Stimulated activated CD8-positive, alpha-beta memory T cell treated with anti-CD3 and anti-CD28 coated beads, Interleukin-4, amount 100 ng/mL, for 48 hours (primary cell): Measurements from ENCODE around the gene C16orf89.
"Not testable (repeated sequence)": the region's sequence is repeated elsewhere in the genome, so short reads cannot be mapped to it uniquely, and the experiment has no call there.

ENCODE experiments used
- DNase-seq: peaks from one replicate; pipeline ENCODE4 v3.0.0-alpha.2; 2020

C16orf89 gene, protein sequence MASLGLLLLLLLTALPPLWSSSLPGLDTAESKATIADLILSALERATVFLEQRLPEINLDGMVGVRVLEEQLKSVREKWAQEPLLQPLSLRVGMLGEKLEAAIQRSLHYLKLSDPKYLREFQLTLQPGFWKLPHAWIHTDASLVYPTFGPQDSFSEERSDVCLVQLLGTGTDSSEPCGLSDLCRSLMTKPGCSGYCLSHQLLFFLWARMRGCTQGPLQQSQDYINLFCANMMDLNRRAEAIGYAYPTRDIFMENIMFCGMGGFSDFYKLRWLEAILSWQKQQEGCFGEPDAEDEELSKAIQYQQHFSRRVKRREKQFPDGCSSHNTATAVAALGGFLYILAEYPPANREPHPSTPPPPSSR

DNA sequence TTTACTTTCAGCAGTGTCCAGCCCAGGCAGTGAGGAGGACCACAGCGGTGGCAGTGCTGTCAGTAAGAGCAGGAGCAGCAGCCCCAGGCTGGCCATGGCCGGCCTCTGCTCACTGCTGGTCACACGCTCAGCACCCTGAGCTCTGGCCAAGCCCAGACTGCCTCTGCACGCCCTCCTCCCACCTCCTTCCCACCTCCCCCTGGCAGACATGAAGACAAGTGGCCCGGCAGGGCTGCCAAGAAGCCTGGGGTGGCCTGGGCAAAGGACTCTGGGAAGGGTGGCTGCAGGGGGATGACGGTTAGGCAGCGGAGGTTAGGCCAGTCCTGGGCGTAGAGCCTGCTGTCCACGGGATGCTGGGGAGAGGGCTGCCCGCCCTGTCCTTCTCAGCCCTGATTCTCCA is at the start of gene C16orf89:
Gene C16orf89, minus strand, starts transcription at position 144 of the 400 bp plus-strand sequence. Its CDS starts 48 bp downstream, at position 96.
- DNase-seq, result no peak

DNA sequence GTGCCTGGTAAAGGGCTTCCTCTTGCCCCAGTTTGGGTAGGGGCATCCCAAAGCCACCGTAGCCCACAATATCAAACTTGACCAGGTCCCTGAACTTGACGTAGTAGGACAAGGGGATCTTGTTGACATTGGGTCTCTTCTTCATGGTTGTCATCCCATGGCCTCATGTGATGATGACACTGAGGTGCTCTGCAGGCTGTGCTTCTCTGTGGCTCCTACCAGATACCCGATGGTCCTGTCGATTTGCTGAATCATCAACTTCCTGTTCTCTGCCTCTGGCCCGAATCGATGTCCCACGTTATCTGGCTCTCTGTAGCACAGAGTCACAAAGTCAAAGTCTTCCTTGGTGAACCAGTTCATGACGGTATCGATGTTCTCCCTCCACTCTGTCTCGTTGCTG is 45.2 kb upstream of the C16orf89 start:
- DNase-seq, result not testable (repeated sequence)

DNA sequence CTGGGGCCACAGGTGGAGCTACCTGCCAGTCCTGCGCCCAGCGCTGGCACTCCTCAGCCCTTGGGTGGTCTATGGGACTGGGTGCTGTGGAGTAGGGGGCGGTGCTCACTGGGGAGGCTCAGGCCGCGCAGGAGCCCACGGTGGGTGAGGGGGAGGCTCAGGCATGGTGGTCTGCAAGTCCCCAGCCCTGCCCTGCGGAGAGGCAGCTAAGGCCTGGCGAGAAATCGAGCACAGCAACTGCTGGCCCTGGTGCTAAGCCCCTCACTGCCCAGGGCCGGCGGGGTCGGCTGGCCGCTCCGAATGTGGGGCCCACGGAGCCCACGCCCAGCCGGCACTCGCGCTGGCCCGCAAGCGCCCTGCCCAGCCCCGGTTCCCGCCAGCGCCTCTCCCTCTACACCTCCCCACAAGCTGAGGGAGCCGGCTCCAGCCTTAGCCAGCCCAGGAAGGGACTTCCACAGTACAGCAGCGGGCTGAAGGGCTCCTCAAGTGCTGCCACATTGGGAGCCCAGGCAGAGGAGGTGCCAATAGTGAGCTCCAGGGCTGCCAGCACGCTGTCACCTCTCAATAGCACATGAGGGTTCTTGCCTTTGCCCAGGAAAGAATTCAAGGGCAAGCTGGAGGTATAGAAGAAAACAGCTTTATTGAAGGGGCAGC is 42.9 kb upstream of the C16orf89 start:
- no peak for DNase-seq

DNA sequence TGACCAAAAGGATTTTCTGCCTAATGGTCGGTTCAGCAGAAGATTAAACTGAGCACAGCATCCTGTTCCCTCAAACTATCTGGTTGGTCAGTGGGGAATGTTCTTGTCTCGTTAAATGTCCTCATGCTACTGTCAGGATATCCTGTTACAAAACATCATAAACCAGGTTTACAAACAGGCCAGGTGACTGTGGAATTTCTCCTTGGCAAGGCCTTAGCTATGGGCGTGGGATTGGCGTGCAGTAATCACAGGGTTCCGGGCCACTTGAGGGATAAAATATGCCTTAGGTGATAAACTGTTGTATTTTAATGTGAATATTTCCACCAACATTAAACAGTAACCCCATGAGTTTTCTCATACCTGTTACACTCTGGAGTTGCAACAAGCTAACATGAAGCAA is 39.3 kb upstream of the C16orf89 start:
- DNase-seq, result not testable (repeated sequence)

DNA sequence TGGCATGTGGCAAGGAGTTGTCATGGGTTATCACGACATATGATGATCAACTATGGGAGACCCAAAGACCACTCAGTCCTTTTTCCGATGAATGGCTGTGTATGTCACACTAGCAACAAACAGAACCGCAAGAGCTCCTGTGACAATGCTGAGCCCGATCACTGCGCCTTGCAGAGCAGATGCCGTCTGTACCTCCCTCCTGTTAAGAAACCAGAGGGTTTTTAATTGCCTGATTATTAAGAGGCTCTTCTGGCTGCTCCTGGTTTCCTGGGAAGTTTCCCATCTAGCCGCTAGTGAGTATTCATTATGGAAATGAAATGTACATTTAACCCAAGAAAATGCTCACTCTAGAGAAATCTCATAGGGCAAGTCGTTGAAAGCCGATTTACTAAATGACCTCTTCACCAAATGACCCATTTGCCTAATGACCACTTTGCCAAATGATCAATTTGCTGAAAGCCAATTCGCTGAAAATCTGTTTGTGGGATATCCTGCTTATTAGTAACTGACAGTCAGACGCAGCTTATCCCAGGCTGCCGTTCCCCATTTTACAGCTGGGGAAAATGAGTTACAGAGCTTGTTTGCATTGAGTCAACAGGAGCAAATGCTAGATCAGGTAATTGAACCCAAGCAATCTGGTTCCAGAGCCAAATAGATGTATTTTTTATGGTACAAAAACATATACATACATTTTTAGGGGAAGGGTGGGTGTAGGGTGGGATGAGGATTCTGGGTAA is 37.7 kb upstream of the C16orf89 start:
- DNase-seq, result not testable (repeated sequence)

DNA sequence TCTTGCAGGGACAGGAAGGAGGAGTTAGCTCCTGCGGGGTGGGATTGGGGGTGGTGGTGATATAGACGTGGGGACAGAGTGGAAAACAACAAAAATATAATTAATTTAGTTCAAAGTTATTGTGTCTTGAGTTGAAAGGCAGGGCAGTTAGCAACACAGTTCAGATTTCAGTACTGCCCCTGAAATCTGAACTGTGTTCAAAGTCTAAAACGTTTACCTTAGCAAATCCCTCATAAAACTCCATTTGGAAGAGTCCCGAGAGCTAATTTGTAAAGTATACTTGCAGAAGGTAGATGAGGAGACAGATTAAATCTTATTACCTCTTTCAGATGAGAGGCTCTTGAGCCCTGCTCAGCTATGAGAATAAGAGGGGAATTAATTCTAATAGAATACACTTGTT is 33.4 kb upstream of the C16orf89 start:
- not testable (repeated sequence) for DNase-seq

DNA sequence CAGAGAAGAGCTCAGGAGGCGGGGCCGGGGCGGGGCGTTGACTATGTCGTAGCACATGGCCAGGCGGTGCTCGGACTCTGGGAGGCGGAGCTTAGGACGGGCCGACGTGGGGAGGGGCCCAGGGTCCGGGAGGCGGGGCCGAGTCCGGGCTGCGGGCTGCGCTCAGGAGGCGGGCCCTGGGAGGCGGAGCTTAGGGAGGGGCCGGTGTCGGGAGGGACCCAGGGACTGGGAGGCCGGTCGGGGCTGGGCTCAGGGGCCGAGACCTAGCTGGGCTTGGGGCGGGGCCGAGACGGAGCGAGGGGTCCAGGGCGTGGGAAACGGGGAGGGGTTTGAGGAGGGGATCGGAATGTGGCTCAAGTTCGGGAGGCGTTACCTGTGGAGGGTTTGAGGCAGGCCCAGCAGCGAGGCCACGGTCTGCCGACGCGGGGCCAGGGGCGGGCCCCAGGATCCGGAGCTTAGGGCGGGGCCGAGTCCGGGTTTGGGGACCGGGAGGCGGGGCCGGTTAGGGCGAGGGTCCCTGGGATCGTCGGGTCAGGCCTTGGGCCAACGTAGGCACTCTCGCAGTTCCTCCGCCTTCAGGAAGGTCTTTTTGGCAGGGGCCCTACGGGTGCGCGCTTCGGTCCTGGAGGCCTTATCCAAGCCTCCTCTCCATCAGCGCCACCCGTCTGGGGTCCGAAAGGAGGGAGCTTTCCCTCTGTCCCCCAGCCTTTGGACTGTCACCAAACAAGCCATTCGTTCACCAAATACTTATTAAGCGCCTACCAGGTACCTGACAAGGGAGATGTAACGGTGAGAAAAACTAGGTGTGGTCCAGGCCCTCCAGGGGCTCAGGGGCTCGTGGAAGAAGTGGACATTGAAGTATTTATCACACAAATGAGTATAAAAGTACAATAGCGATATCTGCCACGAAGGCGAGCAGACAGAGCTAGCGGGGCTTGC is 32.7 kb upstream of the C16orf89 start:
- peak; percentile 79 for DNase-seq

DNA sequence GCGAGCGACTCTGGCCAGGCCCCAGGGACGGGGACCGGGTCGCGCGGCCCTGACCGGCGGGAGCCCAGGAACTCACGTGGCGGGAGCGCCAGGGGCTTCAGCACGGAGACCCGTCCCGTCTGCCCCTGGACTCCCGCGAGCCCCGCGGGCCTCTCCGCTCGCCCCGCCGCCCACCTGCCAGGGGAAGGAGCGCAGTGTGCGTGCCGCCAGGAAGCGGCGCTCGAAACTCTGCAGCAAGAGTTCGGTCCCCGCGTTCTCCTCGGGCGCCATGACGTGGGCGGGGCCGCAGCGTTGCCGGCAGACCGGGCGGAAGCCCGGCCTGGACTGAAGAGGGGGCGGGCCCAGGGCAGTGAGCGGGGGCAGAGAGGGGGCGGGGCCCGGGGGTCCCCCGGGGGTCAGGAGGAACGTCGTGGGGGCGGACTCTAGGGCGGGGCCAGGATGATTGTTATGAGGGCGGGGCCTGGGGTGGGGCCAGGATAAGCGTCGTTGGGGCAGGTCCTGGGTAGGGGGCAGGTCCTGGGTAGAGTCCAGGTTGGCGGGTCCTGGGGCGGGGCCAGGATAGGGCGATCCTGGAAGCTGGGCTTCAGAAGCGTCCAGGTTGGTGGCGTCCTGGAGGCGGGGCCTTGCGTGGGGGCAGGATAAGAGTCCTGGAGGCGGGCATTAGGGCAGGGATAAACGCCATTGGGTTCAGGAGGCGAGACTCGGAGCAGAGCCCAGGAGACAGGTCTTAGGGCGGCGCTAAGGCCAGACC is 31.9 kb upstream of the C16orf89 start, which contains the start of gene EEF2KMT:
Gene EEF2KMT, minus strand, starts transcription at position 326 of the 751 bp plus-strand sequence. Its CDS starts 56 bp downstream, at position 270.
- peak; percentile 96 for DNase-seq

DNA sequence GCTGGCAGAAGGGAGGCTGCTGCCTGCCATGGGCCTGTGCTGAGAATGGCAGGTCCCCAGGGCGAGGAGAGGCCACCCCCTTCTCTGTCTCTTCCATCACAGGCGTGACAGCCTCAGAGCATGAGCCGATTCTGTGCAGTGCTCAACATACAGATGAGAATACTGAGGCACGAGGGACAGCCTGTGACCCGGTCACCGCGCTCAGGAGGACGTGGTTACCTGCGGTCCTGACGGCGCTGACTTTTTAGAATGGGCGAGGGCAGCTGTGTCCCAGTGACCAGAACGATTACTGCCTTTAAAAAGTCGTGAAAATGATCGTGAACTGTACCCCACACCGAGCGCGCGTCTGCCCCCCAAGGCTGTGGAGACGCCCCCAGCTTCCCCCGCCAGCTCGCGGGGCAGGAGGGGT is 31.3 kb upstream of the C16orf89 start:
- peak; percentile 53 for DNase-seq

DNA sequence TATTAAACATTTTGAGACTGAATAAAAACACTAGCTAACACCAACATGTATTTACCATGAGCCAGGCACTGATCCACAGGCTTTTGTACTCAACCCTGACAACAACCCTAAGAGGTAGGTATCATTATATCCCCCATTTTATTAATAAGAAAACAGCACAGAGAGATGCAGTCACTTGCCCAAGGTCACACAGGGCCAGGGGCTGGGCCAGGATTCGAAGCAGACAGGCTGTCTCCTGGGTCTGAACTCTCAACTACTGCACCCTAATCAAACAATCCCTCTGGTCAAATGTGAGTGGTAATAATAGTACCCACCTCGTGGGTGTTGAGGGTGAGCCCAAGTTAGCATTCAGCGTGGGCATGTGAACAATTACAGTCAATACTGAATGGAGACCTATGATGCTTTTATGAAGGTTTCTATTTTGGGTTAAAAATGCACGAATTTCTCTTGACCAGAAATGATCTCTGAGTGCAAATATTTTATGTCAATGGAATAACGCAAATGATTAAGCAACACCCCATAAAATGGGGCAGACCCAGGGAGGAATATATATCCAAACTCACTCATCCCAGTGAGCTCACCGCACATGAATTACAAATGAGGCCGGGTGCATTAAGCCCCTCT is 30.8 kb upstream of the C16orf89 start:
- not testable (repeated sequence) for DNase-seq

DNA sequence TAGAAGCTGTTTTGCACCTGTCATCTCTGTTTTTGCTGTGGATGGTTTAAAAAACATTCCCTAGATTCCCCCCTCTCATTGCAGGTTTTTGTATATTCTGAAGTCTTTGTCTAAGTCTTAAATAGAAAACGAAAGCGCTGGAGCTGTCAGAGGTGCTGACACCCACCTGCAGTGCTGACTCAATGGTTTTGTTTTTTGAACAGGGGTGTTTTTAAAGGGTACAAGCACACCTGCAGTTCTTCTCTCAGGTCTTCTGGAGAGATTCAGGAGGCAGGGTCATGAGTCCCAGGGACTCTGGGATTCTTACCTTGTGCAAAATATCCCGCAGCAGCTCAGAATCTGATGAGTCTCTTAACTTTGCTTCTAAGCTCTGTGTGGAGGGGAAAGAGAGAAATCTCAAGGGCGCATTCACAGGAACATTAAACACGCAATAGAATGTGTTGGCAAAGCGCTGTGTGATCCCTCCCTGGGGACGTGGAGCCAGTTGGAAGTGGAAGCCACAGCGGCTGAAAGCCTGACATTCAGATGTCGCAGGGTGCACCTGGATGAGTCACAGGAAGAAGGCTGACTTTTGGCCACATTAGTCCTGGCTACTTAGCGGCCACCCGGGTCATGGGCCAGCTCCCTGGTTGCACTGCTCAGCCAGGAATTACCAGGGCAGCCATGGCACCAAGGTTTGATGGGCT is 29.5 kb upstream of the C16orf89 start:
- DNase-seq, result not testable (repeated sequence)

DNA sequence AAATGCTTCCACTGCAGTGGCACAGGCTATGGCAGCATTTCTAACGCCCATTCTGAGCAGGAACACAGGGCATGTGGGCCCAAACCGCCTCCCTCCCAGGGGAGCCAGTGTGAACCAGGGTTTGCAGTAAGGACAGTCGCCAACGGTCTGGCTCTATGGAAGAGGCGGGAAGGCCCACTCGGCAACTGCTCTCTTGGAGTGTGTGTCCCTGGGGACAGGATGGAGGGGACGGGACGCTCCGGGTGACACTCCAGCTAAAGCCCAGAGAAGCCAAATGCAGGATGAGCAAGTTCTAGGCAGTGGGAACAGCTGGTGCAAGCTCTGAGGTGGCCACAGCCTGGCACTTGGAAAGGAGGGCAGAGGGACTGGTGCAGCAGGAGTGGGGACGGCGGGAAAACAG is 28.0 kb upstream of the C16orf89 start:
- DNase-seq, result not testable (repeated sequence)

DNA sequence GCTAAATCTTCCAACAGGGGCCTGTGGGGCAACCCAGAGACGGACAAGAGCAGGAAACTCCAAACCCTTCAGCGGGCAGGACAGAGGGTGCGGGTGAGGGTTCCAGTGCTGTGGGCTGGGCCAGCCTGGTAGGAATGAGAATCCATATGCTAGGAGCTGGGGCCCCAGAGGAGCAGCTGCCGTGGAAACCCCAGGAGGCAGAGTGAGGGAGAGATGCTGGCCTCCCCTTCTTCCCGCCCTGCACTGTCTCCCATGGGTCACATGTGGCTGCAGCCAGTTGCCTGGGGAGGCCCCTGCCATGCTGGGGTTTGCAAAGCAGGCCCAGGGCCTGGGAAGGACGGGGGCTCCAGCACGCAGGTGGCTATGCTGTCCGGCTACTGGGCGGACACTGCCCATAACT is 27.3 kb upstream of the C16orf89 start:
- DNase-seq, result not testable (repeated sequence)

DNA sequence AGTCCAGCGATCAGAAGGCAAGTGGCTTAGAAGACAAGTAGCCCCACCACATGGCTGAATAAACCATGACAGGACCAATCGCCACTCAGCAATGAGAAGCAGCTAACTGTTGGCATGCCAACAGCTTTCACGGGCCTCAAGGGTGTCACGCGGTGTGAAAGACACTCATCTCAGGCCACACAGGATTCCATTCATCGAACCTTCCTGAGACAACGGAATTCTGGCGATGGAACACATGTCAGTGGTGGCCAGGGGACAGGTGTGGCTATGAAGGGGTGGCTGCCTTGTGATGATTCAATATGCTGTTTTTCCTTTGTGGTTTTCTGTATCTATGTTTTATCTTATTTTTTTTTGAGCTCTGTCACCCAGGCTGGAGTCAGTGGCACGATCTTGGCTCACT is 24.8 kb upstream of the C16orf89 start:
- DNase-seq, result not testable (repeated sequence)

DNA sequence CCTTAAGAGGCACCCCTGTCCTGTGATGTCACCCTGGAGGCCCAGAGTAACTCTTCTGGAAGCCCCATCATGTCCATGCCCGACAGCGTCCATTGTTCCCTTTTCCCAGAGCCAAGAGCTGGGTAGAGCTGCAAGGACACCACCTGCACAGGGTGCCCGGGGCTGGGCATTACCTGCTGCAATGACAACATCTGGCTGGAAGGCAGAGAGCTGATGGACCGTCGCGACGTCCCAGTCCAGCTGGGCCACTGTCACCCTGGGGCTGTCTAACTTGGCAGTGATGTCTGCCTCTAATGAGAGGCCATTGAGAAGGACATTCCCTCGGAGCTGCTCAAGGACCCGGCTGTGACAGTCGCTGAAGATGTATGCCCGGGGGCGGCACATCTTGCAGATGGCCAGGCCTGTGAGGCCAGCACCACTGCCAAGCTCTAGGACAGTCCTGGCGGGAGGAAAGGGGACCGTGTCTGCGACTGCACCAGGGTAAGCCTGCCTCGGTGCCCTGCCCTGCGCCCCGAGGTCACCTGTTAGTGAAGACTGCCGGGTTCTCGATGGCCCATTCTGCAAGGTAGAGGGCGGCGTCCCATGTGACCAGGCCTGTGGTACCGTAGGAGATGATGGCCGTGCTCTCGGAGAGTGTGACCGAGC is 24.3 kb upstream of the C16orf89 start:
- not testable (repeated sequence) for DNase-seq

DNA sequence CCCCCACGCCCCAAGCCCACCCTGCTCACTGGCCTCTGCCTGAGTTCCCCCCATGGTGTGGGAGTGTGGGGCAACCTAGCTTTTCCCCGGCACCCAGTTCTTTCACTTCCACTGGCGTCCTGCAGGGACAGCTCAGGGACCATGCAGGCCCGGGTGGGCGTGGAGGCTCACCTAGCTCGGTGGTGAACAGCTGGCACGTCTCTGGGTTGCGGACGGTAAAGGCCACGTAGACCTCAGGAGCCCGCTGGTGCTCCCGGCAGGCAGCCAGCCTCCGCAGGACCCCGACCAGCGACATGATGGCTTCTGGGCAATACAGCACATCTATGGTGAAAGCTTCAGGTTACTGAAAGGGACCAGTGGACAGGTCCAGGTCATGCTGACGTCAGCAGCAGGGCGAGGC is 23.2 kb upstream of the C16orf89 start:
- DNase-seq, result not testable (repeated sequence)

DNA sequence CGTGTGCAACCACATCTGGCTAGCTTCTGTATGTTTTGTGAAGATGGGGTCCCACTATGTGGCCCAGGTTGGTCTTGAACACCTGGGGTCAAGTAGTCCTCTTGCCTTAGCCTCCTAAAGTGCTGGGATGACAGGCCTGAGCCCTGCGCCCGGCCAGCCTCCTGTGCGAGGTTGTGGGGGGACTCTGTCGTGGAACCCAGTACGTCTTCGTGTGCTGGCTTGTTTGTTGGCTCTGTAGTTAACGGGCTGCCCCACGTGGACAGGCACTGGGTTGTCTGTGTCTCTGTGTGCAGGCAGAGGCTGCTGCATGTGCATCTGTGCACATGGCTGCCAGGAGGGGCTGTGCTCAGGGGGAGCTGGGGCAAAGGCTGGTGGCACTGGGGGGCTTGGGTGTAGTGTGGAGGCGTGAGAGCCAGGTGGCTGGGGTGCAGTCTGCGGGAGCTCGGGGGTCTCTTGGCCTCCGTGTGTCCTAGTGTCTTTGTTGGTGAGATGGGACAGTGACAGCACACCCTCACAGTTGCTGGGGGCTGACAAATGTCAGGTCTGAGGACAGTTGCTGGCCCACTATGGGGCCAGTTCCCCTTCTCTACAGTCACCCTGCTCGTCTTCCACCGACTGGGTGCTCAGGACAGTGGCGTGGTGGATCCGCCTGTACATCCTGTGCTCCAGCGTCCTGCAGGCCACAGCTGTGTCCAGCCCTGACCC is 22.5 kb upstream of the C16orf89 start:
- not testable (repeated sequence) for DNase-seq

DNA sequence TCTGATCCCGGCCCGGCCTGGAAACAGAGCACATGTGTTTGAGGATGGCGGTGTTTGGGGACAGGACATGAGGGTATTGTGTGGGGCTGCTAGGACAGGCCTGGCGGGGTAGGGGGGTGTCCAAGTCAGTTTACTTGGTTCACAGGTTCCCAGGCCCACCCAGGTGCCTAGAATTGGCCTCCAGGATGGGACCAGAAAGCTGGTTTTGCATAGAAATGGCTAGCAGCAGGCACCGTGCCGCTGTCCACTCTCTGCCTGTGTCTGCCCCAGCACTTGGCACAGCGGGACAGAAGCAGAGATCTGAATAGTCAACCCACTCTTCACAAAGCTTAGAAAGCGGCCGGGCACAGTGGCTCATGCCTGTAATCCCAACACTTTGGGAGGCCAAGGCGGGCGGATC is 20.0 kb upstream of the C16orf89 start:
- not testable (repeated sequence) for DNase-seq

DNA sequence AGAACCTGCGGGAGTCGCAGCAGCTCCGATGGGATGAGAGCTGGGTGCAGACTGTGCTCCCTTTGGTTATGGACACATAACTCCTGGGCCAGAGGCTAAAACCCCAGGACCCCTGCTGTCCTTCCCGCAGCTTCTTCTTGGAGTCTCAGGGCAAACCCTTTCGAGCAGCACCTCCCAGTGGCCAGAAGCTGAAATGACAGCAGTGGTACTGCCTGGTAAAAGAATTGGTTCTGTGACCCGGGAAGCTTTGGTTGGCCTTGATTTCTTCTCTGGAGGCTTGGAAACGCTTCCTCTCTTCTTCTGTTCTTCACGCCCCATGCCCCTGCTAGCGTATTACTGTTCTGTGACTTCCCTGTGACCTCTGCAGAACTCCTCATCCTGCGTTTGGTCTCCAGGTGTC is 19.0 kb upstream of the C16orf89 start:
- peak; percentile 75 for DNase-seq
